GM19193 (cell line): Measurements from ENCODE around the gene ACTMAP.

Experiments
- POLR2A ChIP-seq: IDR thresholded peaks from 4 replicates; pipeline ENCODE4 v1.6.1; 2011; ENCODE audit not compliant: insufficient read depth, insufficient read length; ENCODE audit errors: extremely low read depth

ACTMAP gene, protein sequence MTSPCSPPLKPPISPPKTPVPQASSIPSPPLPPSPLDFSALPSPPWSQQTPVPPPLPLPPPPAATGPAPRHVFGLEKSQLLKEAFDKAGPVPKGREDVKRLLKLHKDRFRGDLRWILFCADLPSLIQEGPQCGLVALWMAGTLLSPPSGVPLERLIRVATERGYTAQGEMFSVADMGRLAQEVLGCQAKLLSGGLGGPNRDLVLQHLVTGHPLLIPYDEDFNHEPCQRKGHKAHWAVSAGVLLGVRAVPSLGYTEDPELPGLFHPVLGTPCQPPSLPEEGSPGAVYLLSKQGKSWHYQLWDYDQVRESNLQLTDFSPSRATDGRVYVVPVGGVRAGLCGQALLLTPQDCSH

DNA sequence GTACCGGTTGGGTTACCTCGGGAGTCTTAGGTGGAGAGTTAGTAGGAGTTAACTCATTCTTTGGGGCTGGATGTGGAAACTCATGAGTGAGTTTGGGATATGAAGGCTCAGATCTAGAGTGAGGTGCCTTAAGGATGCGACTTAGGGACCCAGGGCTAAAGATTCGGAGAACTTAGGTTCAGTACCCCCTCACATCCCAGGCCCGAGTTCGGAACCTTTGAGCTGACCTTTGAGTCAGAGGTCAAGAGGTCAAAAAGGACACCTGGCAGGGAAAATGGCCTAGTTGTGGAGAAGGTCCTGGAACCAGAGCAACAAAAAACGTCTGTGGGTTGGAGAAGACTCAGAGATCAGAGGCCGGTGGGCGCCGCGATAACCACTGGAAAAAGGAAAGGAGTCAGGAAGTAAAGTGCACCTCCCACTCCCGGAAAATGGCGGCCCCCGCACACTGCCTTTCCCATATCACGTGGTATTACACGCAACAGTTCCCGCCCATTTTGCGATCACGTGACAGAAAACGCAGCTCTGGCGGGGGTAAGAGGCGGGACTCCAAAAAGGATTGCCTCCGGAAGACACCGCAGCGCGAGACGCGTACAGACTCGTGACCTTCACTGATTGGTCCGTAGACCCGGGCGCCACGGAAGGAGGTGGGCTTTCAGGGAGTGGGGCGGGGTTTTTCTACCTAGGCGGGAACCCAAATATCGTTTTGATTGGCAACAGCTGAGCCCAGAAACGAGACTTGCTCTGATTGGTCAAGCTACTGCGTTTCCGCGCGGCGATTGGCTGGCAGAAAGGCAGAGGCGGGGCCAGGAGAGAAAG lies at the start of gene ACTMAP:
Gene ACTMAP (minus strand): TSS at position 420 of the 816 bp plus-strand sequence. CDS start 674 bp downstream, outside the sequence.
- peak; percentile 33 for TF ChIP-seq POLR2A

DNA sequence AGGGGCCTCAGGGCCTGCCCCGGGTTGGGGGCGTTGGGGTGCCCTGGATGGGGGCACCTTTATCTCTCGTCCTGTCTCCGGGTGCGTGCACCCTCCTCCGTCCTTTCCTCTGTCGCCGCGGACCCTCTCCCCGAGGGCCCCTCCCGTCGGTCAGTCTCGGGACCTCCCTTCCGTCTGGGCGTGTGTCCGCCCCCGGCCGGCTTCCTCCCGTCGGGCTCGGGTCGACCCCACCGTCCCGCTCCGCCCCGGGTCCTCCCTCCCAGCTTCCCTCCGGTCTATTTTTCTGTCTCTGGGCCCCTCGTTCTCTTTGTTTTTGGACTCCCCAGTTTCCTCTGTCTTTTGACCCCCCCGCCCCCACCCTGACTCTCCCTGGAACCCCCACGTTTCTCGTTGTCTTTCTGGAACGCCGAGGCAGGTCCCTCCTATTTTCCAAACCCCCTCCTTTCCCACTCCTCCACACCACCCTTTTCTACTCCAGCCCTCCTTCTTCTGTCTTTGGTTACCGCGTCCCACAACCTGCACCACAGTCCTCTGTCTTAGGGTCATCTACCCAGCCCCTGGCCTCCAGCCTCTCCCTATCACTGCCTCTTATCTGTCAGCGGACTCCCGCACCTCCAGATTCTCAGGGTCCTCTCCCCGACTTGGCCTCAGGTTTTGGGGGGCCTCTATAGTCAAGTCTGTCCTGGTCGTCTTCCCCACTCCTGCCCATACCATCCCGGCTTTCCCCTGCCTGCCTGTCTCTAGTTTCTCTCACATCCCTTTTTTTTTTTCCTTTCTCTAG lies 49.5 kb upstream of the ACTMAP start:
- peak; percentile 3 for TF ChIP-seq POLR2A

DNA sequence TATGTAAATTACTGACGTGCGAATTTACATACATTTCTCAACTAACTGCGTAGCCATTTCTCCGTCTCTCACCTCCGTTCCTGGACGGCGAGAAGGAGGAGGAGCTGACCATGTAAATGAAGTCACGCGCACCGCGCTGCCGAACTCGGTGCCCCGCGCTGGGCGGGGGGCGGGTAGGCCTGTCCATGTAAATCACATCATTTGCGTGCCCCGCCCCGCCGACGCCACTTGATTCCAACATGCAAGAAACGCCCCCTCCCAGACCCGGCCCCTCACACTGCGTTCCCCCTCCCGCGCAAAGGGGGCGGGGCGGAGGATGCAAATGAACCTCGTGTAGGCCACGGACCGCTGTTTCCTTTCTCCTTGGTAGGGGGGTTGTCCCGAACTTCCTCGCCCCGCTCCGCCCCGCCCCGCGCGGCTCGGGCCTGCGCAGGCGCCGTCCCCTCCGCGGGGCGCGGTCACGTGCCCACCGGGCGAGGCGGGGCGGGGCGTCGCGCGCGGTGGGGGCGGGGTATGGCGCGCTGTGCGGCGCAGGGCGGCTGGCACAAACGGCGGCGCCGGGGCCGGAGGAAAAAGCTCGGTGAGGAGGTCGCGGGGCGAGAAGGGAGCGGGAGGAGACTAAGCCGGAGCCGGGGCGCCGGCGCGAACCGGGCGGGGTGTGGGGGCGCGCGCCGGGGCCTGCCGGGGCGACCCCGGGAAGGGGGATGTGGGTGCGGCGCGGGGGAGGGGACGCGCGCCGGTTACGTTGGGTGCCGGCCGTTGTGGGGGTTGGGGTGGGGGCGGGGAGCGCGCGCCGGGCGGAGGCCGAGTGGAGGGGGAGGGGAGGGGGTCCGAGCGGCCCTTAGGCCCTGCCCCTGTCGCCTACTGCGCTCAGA lies 48.6 kb upstream of the ACTMAP start, which contains the start of gene EGLN2:
Gene EGLN2 (plus strand): TSS at position 509 of the 875 bp plus-strand sequence. CDS start 1,382 bp downstream, outside the sequence.
- TF ChIP-seq POLR2A = peak; percentile 50

DNA sequence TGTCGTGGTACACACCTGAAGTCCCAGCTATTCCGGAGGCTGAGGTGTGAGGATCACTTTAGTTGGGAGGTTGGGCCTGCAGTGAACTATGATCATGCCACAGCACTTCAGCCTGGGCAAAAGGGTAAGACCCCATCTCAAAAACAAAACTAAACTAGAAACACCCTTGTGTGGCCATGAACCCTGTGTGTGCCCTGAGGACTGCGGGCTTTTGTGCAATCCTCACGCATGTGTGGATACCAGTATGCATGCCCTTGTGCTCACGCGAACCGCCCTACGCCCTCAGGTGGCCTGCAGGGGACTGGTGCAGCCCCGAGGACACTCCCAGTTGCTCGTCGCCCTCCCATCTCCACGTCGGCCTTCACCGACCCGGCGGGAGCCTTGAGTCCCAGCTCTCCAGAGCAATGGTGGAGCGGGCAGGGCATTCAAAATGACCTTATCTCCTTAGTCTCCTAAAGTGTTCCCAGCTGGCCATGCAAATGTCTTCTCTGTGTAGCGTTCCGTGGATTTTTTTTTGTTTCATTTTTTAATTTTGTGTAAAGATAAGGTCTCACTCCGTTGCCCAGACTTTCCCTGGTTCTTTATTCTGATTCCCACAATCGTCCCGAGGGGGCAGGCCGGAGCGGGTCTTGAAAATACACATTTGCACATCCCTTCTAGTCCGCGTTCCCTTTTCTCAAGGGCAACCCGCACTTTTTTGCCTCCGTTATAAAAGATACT lies 47.8 kb upstream of the ACTMAP start:
- TF ChIP-seq POLR2A = peak; percentile 73

DNA sequence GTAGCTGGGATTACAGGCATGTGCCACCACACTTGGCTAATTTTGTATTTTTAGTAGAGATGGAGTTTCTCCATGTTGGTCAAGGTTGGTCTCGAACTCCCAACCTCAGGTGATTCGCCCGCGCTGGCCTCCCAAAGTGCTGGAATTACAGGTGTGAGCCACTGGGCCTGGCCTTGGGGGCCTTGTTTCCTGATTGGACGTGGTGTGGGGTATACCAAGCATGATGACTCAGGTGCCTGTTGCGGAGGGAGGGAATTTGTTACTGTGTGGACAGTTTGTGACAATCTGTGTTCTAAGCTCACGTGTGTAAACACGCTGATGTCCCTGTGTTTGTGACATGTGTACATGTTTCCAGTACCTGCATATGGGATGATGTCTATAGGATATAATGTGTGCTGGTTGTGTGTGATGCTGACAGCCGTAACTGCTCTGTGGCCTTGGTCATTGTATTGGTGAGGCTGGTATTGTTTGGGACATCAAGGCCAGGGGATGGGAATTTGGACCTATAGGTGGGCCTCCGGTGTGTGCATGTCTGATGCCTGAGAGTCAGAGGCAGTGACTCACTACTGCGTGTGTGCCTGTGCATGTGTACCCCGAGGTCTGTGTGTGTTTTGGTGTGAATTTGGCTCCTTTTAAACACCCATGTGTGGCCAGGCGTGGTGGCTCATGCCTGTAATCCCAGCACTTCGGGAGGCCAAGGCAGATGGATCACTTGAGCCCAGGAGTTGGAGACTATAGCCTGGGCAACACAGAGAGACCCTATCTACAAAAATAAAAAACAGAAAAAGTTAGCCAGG lies 47.1 kb upstream of the ACTMAP start:
- TF ChIP-seq POLR2A = no peak

DNA sequence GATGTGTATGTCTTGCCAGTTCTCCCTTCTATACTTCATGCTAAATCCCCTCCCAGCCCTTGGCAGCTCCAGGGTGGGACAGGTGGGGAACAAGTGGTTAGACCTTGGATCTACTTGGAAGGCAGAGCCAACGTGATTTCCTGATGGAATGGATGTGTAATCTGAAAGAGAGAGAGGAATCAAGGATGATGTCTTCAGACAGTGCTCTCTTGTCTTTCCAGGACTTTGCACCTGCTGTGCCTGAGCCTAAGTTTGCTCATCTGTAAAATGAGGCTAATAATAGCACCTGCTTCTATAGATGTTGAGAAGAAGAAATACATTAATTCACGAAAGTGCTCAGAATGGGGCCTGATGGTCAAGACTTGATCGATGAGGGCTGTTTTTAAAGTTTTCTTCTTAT lies 41.7 kb upstream of the ACTMAP start:
- no peak for TF ChIP-seq POLR2A

DNA sequence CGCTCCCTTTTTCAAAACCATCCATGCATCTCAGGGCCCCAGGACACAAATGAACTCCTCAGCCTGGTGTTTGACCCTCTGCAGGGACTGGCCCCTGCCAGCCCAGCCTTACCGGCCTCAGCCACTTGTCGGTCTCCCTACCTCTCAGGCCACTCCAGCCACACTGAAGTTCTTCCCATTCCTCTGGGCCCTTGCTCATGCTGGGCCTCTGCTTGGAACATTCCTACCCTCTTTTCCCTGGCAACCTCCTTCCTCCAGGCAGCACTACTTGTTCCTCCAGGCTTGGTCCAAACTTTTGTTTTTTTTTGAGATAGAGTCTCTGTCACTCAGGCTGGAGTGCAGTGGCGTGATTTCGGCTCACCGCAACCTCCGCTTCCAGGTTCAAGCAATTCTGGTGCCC lies 41.1 kb upstream of the ACTMAP start:
- no peak for TF ChIP-seq POLR2A

DNA sequence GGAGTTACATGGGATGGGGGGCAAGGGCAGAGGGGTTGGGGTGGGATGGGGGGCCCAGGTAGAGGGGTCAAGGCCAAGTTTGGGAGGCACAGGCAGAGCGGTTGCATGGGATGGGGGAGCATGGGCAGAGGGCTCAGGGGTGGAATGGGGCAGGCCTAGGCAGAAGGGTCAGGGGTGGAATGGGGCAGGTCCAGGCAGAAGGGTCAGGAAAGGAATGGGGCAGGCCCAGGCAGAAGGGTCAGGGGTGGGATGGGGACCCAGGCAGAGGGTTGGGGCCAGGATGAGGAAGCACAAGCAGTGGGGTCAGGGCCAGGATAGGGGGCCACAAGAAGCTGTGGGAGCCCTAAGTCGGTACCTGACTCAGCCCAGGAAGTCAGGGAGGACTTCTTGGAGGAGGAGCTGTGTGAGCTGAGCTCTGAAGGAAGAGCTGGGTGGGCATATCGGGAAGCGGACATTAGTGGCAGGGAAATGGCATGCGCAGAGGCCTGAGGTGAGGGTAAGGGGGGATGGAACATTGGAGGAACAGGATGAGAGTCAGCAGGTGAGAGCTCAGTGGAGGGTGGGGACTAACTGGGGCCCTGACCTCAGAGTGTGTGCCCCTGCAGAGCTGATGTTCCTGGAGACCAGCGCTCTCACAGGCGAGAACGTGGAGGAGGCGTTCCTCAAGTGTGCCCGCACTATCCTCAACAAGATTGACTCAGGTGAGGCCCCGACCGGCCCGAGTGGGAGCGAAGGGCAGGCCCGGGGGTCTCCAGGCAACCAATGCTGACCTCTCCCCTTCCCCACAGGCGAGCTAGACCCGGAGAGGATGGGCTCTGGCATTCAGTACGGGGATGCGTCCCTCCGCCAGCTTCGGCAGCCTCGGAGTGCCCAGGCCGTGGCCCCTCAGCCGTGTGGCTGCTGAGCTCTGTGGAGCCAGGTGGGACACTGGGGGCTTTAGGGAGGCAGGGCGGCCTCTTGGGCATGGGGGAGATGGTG lies 36.1 kb upstream of the ACTMAP start:
- TF ChIP-seq POLR2A = no peak

DNA sequence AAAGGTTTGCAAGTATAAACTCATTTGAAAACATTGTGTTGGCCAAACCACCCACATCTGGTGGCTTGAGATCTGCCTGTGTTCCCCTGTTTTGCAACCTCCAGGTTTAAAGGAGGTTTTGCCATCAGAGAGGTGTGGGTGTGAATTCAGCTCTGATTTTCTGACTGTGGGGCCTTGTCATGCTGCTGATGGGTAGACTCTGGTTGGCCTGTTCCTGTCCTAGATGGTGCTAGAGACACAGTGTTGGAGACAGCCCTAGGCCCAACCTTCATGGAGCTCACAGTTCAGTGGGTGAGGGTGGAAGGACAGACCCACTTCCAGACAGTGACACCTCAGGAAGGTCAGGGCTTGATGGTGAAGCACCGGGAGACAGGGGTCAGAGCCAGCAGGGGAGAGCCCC lies 35.2 kb upstream of the ACTMAP start:
- no peak for TF ChIP-seq POLR2A

DNA sequence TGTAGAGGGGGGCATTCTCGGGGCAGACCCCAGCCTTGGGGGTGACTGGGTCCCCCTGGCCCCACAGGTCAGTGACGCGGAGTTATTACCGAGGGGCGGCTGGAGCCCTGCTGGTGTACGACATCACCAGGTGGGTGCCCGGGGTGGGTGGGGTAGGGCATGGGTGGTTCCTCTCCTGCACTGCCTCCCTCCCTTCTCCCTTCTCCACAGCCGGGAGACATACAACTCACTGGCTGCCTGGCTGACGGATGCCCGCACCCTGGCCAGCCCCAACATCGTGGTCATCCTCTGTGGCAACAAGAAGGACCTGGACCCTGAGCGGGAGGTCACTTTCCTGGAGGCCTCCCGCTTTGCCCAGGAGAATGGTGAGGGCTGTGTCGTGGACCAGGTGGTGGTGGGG lies 33.4 kb upstream of the ACTMAP start:
- TF ChIP-seq POLR2A = no peak

DNA sequence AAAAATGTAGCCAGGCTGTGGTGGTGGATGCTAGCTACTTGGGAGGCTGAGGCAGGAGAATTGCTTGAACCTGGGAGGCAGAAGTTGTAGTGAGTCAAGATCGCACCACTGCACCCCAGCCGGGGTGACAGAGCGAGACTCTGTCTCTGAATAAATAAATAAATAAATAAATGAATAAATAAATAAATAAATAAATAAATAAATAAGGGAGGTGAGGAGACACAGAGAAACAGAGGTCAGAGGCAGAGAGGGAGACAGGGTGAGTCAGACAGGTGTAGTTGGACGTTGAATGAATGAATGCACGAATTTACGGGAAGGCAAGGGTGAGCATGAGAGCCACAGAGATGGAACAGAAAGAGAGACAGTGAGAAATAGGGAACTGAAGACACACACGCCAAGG lies 30.9 kb upstream of the ACTMAP start:
- TF ChIP-seq POLR2A = no peak

DNA sequence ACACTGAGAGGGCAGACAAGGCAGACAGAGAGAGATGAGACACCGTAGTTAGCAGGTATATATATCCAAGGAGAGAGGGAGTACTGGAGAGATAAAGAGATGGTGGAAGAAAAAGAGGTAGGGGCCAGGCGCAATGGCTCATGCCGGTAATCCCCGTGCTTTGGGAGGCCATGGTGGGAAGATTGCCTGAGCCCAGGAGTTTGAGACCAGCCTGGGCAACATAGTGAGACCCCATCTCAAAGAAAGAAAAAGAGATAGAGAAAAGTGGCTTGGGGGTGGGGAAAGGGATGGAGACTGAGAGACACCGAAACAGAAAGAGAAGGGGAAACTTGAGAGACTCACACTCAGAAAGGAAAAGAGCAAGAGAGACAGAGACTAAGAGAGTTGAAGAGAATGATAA lies 30.3 kb upstream of the ACTMAP start:
- no peak for TF ChIP-seq POLR2A
